Measurements from ENCODE around the gene KRTAP10-3.
A peak's percentile ranks its signal among the peaks of the same experiment; 100 is the strongest.

KRTAP10-3 gene

GRCh38 chr21:44549525-44550211 is 8.9 kb downstream of the KRTAP10-3 start:
- no peak for DNase-seq (ENCODE audit: low read depth in 4 of 4, low spot score in 1 of 4)

- no peak for DNase-seq (ENCODE audit: low read depth in 4 of 4, low spot score in 1 of 4)
Measured at GRCh38 chr21:44548922-44549321, 9.7 kb downstream of the KRTAP10-3 start.

- no peak for DNase-seq (ENCODE audit: low read depth in 4 of 4, low spot score in 1 of 4)
Measured at GRCh38 chr21:44548381-44548780, 10.2 kb downstream of the KRTAP10-3 start.

- peak in 2 of 4 experiments; percentile 9 to 10 for DNase-seq (ENCODE audit: low read depth in 4 of 4, low spot score in 1 of 4)
Measured at GRCh38 chr21:44547656-44548331, 10.8 kb downstream of the KRTAP10-3 start.

GRCh38 chr21:44544566-44544965 is 14.0 kb downstream of the KRTAP10-3 start:
- DNase-seq (ENCODE audit: low read depth in 4 of 4, low spot score in 1 of 4): no peak

- DNase-seq (ENCODE audit: low read depth in 4 of 4, low spot score in 1 of 4): no peak
Measured at GRCh38 chr21:44542716-44543115, 15.9 kb downstream of the KRTAP10-3 start.

GRCh38 chr21:44540741-44541288 is 17.8 kb downstream of the KRTAP10-3 start:
- no peak for DNase-seq (ENCODE audit: low read depth in 4 of 4, low spot score in 1 of 4)

- DNase-seq (ENCODE audit: low read depth in 4 of 4, low spot score in 1 of 4): no peak
Measured at GRCh38 chr21:44539991-44540666, 18.5 kb downstream of the KRTAP10-3 start, which contains the start of gene KRTAP10-1. KRTAP10-1 (minus strand) TSS chr21:44540195; CDS start chr21:44540150, 45 bp downstream.

GRCh38 chr21:44539046-44539445 is 19.5 kb downstream of the KRTAP10-3 start:
- DNase-seq (ENCODE audit: low read depth in 4 of 4, low spot score in 1 of 4): no peak

GRCh38 chr21:44537930-44538911 is 20.4 kb downstream of the KRTAP10-3 start:
- DNase-seq (ENCODE audit: low read depth in 4 of 4, low spot score in 1 of 4): no peak

- no peak for DNase-seq (ENCODE audit: low read depth in 4 of 4, low spot score in 1 of 4)
Measured at GRCh38 chr21:44535963-44536362, 22.6 kb downstream of the KRTAP10-3 start.

GRCh38 chr21:44534688-44535087 is 23.9 kb downstream of the KRTAP10-3 start:
- DNase-seq (ENCODE audit: low read depth in 4 of 4, low spot score in 1 of 4): no peak

- DNase-seq (ENCODE audit: low read depth in 4 of 4, low spot score in 1 of 4): no peak
Measured at GRCh38 chr21:44533891-44534627, 24.5 kb downstream of the KRTAP10-3 start.

GRCh38 chr21:44533121-44533890 is 25.3 kb downstream of the KRTAP10-3 start:
- DNase-seq (ENCODE audit: low read depth in 4 of 4, low spot score in 1 of 4): no peak

- no peak for DNase-seq (ENCODE audit: low read depth in 4 of 4, low spot score in 1 of 4)
Measured at GRCh38 chr21:44532712-44533111, 25.9 kb downstream of the KRTAP10-3 start.

- no peak for DNase-seq (ENCODE audit: low read depth in 4 of 4, low spot score in 1 of 4)
Measured at GRCh38 chr21:44531606-44532564, 26.7 kb downstream of the KRTAP10-3 start.

- DNase-seq (ENCODE audit: low read depth in 4 of 4, low spot score in 1 of 4): no peak
Measured at GRCh38 chr21:44530903-44531605, 27.5 kb downstream of the KRTAP10-3 start.
